Lung (tissue), 16 donors: ENCODE results near the gene SNTN. TPM values are rescaled to one million over a fixed set of nuclear protein-coding genes. Genes with fewer than 3 reads are reported as not detected.

Experiments used
- ATAC-seq: fragments of 200-7000 bp; cut with Tn5 transposase; one replicate; pipeline ENCODE4 v1.9.1; 2020; ENCODE audit warnings: moderate number of reproducible peaks; ENCODE audit not compliant: insufficient read depth, low FRiP score
- DNase-seq, 3 donors: peaks; one replicate each; pipeline ENCODE4 v3.0.0-alpha.2; 2013 to 2017
- H3K27ac ChIP-seq, 2 donors: one replicate each; pipeline ENCODE4 v1.5.1; 2013; ENCODE audit warnings: mild to moderate bottlenecking in 2 of 2, moderate library complexity in 2 of 2, control low read depth in 1 of 2, inconsistent platforms in 1 of 2, low read depth in 1 of 2, low read length in 1 of 2
- H3K27me3 ChIP-seq, 3 donors: one replicate each; pipeline ENCODE4 v1.5.1; 2013; ENCODE audit warnings: low read length in 2 of 3; ENCODE audit not compliant: control insufficient read depth in 3 of 3, insufficient read depth in 3 of 3
- H3K36me3 ChIP-seq, 4 donors: one replicate each; pipeline ENCODE4 v1.5.1; 2013; ENCODE audit warnings: low read length in 4 of 4, mild to moderate bottlenecking in 1 of 4, moderate library complexity in 1 of 4; ENCODE audit not compliant: control insufficient read depth in 4 of 4, insufficient read depth in 4 of 4
- H3K4me1 ChIP-seq, 5 donors: one replicate each; pipeline ENCODE4 v1.5.1; 2013; ENCODE audit warnings: low read length in 5 of 5, mild to moderate bottlenecking in 2 of 5, moderate library complexity in 1 of 5; ENCODE audit not compliant: control insufficient read depth in 5 of 5, insufficient read depth in 5 of 5
- H3K4me3 ChIP-seq: one replicate; pipeline ENCODE4 v1.5.1; 2013; ENCODE audit warnings: mild to moderate bottlenecking, control low read depth, moderate library complexity
- H3K9ac ChIP-seq, 2 donors: one replicate each; pipeline ENCODE4 v1.5.1; 2013; ENCODE audit warnings: low read length in 2 of 2, control low read depth in 1 of 2; ENCODE audit not compliant: insufficient read depth in 1 of 2
- H3K9me3 ChIP-seq, 4 donors: one replicate each; pipeline ENCODE4 v1.5.1; 2013; ENCODE audit warnings: low read length in 3 of 4, mild to moderate bottlenecking in 1 of 4, moderate library complexity in 1 of 4; ENCODE audit not compliant: control insufficient read depth in 4 of 4, insufficient read depth in 3 of 4
- WGBS, 2 donors: extraction: QIAGEN DNeasy Blood & Tissue Kit; methylation state at CpG; one replicate each; pipeline ENCODE4 v1.1.7; 2013; 5-methylcytosine and 5-hydroxymethylcytosine counted together
- long read RNA-seq, 5 donors: transcript quantifications; one replicate each; lab custom pipeline, GENCODE V29; 2026
- polyA plus RNA-seq, 2 donors: library from polyadenylated mRNA; stranded (reverse); fragments of 200-250 nt; gene quantifications; one replicate each; pipeline ENCODE4 v1.2.1, GENCODE V29; 2013
- total RNA-seq, 2 donors: library from RNA; depleted of rRNA in 1 of 2; stranded (reverse); fragments of >200 nt in 1 of 2; gene quantifications; one replicate each; pipeline ENCODE4 v1.2.1, GENCODE V29; 2014 to 2021
- TF ChIP-seq, protein P1 (sequence below): IDR thresholded peaks from 2 replicates; pipeline ENCODE4 v1.5.1; 2012; ENCODE audit warnings: mild to moderate bottlenecking; ENCODE audit errors: control extremely low read depth, extremely low read depth
- donor health status: control.
- donor health status: control.
- donor health status: Bipolar disorder and iron deficiency.
- donor health status: healthy.
- donor health status: DM: yes; HTN: yes; CAD: no.

SNTN gene
- 10 to 100 TPM; 41.4 to 51.0 TPM for total RNA-seq
- 10 to 100 TPM; 20.1 to 23.2 TPM for polyA plus RNA-seq
- long read RNA-seq, donor 1, transcript SNTN-201 (4 exons, 1,090 nt), result major isoform, 10 of 10 reads
- long read RNA-seq, donor 1, partial matches to known transcripts, result 0 of 10 reads
- long read RNA-seq, donor 1, other reads (novel, unspliced or antisense), result 0 of 10 reads
- long read RNA-seq, donor 2, partial matches to known transcripts, result 0 of 3 reads
- long read RNA-seq, donor 2, other reads (novel, unspliced or antisense), result 0 of 3 reads
- long read RNA-seq, donor 3, transcript SNTN-201 (4 exons, 1,090 nt), result major isoform, 6 of 7 reads
- long read RNA-seq, donor 3, partial matches to known transcripts, result 0 of 7 reads
- long read RNA-seq, donor 3, other reads (novel, unspliced or antisense), result 0 of 7 reads
- long read RNA-seq, donor 4, result 0 reads
- long read RNA-seq, donor 5, transcript SNTN-201 (4 exons, 1,090 nt), result major isoform, 9 of 10 reads
- long read RNA-seq, donor 5, partial matches to known transcripts, result 0 of 10 reads
- long read RNA-seq, donor 5, other reads (novel, unspliced or antisense), result 0 of 10 reads

DNA sequence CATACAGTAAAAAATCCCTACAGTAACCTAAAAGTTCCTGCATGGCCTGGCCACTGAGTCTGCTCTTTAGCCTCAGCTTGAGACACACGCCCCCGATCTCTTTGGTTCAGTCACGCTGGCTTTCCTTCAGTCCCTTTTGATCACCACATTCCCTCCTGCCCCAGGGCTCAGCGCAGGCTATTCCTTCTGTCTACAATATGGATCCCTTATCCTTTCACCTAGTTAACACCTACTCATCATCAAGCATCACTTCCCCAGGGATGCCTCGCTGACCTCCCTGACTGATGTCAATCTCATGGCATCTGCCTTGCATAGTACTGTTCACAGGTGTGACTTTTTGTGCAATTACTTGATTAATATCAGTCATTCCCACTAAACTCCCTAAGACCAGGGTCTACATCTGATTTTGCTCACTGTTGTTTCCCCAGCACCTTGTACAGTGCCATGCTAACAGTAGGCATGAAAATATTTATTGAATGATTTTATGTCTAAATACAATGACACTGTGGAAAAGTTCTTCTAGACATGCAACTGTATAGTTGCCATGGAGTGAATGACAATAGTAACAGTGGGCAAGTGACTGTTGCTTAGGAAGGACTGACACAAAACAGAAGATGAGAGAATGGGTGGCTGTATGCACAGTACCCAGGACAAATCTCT, at the start of gene SNTN:
Gene SNTN (plus strand): TSS at position 610 of the 660 bp plus-strand sequence. CDS start 13 bp downstream, at position 623.
- ATAC-seq (no peak), DNase-seq (no peak)
- WGBS, 2 donors, result 63 to 69% methylated on average over 5 of the region's 5 CpGs
- TF ChIP-seq, protein P1, sequence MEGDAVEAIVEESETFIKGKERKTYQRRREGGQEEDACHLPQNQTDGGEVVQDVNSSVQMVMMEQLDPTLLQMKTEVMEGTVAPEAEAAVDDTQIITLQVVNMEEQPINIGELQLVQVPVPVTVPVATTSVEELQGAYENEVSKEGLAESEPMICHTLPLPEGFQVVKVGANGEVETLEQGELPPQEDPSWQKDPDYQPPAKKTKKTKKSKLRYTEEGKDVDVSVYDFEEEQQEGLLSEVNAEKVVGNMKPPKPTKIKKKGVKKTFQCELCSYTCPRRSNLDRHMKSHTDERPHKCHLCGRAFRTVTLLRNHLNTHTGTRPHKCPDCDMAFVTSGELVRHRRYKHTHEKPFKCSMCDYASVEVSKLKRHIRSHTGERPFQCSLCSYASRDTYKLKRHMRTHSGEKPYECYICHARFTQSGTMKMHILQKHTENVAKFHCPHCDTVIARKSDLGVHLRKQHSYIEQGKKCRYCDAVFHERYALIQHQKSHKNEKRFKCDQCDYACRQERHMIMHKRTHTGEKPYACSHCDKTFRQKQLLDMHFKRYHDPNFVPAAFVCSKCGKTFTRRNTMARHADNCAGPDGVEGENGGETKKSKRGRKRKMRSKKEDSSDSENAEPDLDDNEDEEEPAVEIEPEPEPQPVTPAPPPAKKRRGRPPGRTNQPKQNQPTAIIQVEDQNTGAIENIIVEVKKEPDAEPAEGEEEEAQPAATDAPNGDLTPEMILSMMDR, result no peak
- no peaks in the 10 kb centered on the region for H3K36me3 ChIP-seq
- H3K9ac ChIP-seq, result no peak within 1 kb of the TSS
- H3K9me3 ChIP-seq, result no peaks in the 10 kb centered on the region
- H3K4me3 ChIP-seq, result no peak within 1 kb of the TSS
- no peaks in the 10 kb centered on the region for H3K27me3 ChIP-seq
- H3K27ac ChIP-seq, result no peak within 1 kb of the TSS
- H3K4me1 ChIP-seq, result no peaks in the 10 kb centered on the region

DNA sequence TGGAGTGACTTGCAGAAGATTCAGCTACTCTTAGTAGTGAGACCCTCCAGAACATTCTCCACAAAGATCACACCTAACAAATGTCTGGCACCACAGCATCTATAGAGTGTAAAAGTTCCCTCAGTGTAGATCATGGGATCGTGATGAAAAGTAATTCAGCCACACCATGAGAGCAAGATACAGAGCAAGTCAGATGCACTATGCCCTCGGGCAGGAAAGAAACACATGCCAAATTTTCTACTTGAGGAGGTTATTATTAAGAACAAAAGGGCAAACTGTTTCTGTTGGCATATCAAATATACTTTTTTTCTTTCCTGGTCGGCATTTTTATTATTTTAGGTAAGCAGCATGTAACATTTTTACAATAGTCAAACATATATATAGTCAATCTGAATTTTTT, 44.8 kb upstream of the SNTN start:
- ATAC-seq (no peak), DNase-seq (no peak)
- no peaks in the 10 kb centered on the region for H3K9me3 ChIP-seq
- H3K27ac ChIP-seq, result no peak overlapping the region
- no peaks in the 10 kb centered on the region for H3K36me3 ChIP-seq
- H3K27me3 ChIP-seq, result no peaks in the 10 kb centered on the region
- no peaks in the 10 kb centered on the region for H3K4me1 ChIP-seq
- TF ChIP-seq, protein P1, result no peak
- no peak overlapping the region for H3K9ac ChIP-seq
- WGBS, 2 donors, result 75 to 85% methylated on average over 3 of the region's 3 CpGs
- no peak overlapping the region for H3K4me3 ChIP-seq

DNA sequence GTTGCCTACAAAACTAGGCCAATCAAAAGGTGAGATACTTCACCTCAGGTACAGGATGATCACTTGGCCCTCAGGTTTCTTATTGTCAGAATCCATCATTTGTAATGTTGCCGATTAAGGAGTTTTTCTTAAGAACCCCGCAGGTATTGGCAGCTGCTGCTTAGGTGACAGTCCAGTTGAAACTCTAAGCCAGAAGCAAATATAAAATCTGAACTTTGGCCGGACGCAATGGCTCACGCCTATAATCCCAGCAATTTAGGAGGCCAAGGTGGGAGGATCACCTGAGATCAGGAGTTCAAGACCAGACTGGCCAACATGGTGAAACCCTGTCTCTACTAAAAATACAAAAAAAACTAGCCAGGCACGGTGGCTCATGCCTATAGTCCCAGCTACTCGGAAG, 43.1 kb upstream of the SNTN start:
- 88 to 92% methylated on average over 7 of the region's 7 CpGs for whole genome bisulfite sequencing, 2 donors
- no peak overlapping the region for H3K4me3 ChIP-seq
- no peak for DNase-seq
- H3K9ac ChIP-seq, result no peak overlapping the region
- no peak for ATAC-seq
- TF ChIP-seq, protein P1, result no peak
- no peak overlapping the region for H3K27ac ChIP-seq
- H3K36me3 ChIP-seq, result no peaks in the 10 kb centered on the region
- H3K4me1 ChIP-seq, result no peaks in the 10 kb centered on the region
- H3K27me3 ChIP-seq, result no peaks in the 10 kb centered on the region
- no peaks in the 10 kb centered on the region for H3K9me3 ChIP-seq
